Breast epithelium (tissue), 4 donors: Measurements from ENCODE around the gene DNMBP. TPM values are rescaled to one million over a fixed set of nuclear protein-coding genes. Genes with fewer than 3 reads are reported as not detected.
A peak's percentile ranks its signal among the peaks of the same experiment; 100 is the strongest.
"Not testable (repeated sequence)": the region's sequence is repeated elsewhere in the genome, so short reads cannot be mapped to it uniquely, and the experiment has no call there.

Experiments used
- DNase-seq, 2 donors: peaks; one replicate each; pipeline ENCODE4 v3.0.0-alpha.2; 2019; ENCODE audit warnings: low spot score in 2 of 2
- H3K27ac ChIP-seq, 2 donors: fragments of 200-600 bp; sonication (generic) in 1 of 2; one replicate each; pipeline ENCODE4 v1.5.1; 2016 to 2019; ENCODE audit warnings: mild to moderate bottlenecking in 1 of 2
- H3K27me3 ChIP-seq, 2 donors: fragments of 200-600 bp; sonication (generic) in 1 of 2; one replicate each; pipeline versions ENCODE4 v1.5.1 to v1.6.0; 2017 to 2019; ENCODE audit warnings: control low read depth in 1 of 2, mild to moderate bottlenecking in 1 of 2
- H3K36me3 ChIP-seq: fragments of 200-600 bp; one replicate; pipeline ENCODE4 v1.5.1; 2019
- H3K4me1 ChIP-seq, 2 donors: fragments of 200-600 bp; sonication (generic); one replicate each; pipeline ENCODE4 v1.5.1; 2016 to 2019; ENCODE audit warnings: control low read depth in 1 of 2
- H3K4me3 ChIP-seq, 3 donors: fragments of 200-600 bp; sonication (generic); 1 replicate in 2 of 3; 2 replicates in 1 of 3; pipeline ENCODE4 v1.5.1; 2016 to 2019; ENCODE audit warnings: mild to moderate bottlenecking in 3 of 3, moderate library complexity in 2 of 3
- H3K9me3 ChIP-seq, 2 donors: fragments of 200-600 bp; sonication (generic) in 1 of 2; one replicate each; pipeline ENCODE4 v1.5.1; 2016 to 2019; ENCODE audit warnings: control low read depth in 1 of 2
- POLR2A ChIP-seq: fragments of 450-650 bp; IDR thresholded peaks from one replicate; pipeline ENCODE4 v1.6.1; 2016; ENCODE audit warnings: antibody characterized with exemption, mild to moderate bottlenecking, moderate library complexity
- POLR2AphosphoS5 ChIP-seq, 3 donors: sonication (generic); formaldehyde crosslinking; IDR thresholded peaks; one replicate each; pipeline ENCODE4 v1.6.1; 2017; ENCODE audit warnings: antibody characterized with exemption in 3 of 3
- intact Hi-C: fragments of 100-400 bp; cut with DNase I; formaldehyde crosslinking; loops from one replicate; pipeline ENCODE4 v1.15.1; 2023; ENCODE audit warnings: low total_unique reads
- total RNA-seq, 3 donors: library from RNA; depleted of rRNA; stranded (reverse); fragments of >200 nt; gene quantifications; one replicate each; pipeline ENCODE4 v1.1.0, GENCODE V29; 2016
- TF ChIP-seq, protein P1 (sequence below), 3 donors: fragments of 450-650 bp; IDR thresholded peaks; one replicate each; pipeline ENCODE4 v1.5.1; 2016 to 2017; ENCODE audit warnings: antibody characterized with exemption in 3 of 3, mild to moderate bottlenecking in 3 of 3, moderate library complexity in 3 of 3

Gene DNMBP
- total RNA-seq, 3 donors from 2014 or later: 15.1 to 20.6 (median 15.5) TPM

DNA sequence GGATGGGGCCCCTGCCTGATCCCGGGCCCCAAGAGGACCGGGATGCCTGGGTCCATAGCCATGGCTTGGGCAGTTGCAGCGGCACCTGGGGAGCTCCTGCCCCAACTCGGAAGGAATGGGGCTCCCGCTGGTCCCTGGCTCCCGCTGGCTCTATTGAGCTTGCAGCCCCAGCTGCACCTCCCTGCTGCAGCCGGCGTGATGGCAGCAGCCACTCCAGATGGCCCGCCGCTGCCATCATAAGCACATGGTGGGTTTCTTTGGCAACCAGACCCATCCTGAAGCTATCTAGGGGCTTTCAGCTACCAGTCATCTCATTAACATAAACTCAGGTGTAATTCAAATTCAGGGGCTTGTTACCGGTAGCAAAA lies 11.1 kb upstream of the DNMBP start:
- TF ChIP-seq, protein P1, sequence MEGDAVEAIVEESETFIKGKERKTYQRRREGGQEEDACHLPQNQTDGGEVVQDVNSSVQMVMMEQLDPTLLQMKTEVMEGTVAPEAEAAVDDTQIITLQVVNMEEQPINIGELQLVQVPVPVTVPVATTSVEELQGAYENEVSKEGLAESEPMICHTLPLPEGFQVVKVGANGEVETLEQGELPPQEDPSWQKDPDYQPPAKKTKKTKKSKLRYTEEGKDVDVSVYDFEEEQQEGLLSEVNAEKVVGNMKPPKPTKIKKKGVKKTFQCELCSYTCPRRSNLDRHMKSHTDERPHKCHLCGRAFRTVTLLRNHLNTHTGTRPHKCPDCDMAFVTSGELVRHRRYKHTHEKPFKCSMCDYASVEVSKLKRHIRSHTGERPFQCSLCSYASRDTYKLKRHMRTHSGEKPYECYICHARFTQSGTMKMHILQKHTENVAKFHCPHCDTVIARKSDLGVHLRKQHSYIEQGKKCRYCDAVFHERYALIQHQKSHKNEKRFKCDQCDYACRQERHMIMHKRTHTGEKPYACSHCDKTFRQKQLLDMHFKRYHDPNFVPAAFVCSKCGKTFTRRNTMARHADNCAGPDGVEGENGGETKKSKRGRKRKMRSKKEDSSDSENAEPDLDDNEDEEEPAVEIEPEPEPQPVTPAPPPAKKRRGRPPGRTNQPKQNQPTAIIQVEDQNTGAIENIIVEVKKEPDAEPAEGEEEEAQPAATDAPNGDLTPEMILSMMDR (IDR thresholded peaks at IDR 0.05): no peak
- TF ChIP-seq POLR2A (no peak), POLR2AphosphoS5 (IDR thresholded peaks at IDR 0.05) (no peak)
- Histone ChIP-seq H3K27me3 (no peaks in the 10 kb centered on the region), H3K4me3 (no peak overlapping the region), H3K36me3 (no peaks in the 10 kb centered on the region), H3K27ac (no peak overlapping the region), H3K9me3 (no peaks in the 10 kb centered on the region), H3K4me1 (no peaks in the 10 kb centered on the region)
- intact Hi-C loops: no loop called here
- DNase-seq: no peak

DNA sequence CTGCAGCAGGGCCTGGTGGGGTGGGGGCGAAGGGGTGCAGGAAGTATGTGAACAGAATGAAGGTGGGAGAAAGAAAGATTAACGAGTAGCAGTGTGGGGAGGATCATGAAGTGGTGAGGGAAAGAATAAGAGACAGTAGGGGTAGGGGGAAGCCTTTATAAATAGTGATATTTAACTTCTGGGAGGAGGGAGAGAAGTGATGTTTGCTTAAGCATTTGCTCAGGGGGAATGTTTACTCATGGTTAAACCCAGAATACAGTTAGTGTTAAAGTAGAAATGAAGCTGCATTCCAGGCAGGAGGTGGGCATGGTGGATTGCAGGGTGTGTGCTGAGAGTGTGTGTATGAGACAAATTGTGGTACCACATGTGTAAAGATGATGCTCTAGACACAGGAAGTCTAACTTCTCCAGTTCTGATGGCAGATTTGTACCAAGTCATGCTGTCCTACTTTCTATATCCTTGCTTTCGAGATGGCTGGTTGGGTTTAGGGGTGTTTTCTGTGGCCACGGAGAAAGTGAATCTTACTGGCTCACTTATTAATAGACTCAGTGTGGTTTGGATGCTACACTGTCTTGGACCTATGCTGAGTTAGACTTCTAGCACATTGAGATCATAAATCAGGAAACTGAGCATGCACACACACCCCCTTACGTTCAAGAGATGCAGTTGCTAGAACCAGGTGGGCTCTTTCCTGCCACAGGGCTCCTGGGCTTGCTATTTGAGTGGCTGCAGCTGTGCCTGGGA lies 10.6 kb upstream of the DNMBP start:
- TF ChIP-seq POLR2AphosphoS5 (IDR thresholded peaks at IDR 0.05): no peak
- no peak for TF ChIP-seq POLR2A
- TF ChIP-seq, protein P1 (IDR thresholded peaks at IDR 0.05): no peak
- intact Hi-C loops: no loop called here
- H3K36me3 ChIP-seq: no peaks in the 10 kb centered on the region
- no peak for DNase-seq
- H3K4me3 ChIP-seq: no peak overlapping the region
- H3K27me3 ChIP-seq: no peaks in the 10 kb centered on the region
- H3K27ac ChIP-seq: no peak overlapping the region
- no peaks in the 10 kb centered on the region for H3K9me3 ChIP-seq
- H3K4me1 ChIP-seq: no peaks in the 10 kb centered on the region

DNA sequence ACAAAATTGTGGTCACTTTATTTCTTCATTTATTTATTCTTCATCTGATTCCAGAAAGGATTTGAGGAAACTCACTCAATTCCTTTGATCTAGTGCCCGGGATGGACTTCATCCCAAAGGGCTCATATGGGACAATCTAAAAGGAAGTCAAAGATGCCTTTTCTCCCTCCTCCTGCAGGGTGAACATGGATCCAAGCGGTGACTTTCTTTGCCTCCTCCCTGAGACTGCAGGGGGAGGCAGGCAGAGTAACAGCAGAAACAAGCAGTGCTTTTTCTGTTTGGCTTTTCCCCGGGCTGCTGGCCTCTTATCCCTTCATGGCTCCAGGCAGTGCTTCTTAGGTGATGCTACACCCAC lies 10.0 kb upstream of the DNMBP start:
- DNase-seq: no peak
- Histone ChIP-seq H3K4me1 (no peaks in the 10 kb centered on the region), H3K27ac (no peak overlapping the region), H3K9me3 (no peaks in the 10 kb centered on the region), H3K4me3 (no peak overlapping the region), H3K36me3 (no peaks in the 10 kb centered on the region), H3K27me3 (no peaks in the 10 kb centered on the region)
- intact Hi-C loops: no loop called here
- TF ChIP-seq, protein P1 (IDR thresholded peaks at IDR 0.05): peak in 1 of 3 donors; percentile 15
- TF ChIP-seq POLR2AphosphoS5 (IDR thresholded peaks at IDR 0.05) (no peak), POLR2A (no peak)

DNA sequence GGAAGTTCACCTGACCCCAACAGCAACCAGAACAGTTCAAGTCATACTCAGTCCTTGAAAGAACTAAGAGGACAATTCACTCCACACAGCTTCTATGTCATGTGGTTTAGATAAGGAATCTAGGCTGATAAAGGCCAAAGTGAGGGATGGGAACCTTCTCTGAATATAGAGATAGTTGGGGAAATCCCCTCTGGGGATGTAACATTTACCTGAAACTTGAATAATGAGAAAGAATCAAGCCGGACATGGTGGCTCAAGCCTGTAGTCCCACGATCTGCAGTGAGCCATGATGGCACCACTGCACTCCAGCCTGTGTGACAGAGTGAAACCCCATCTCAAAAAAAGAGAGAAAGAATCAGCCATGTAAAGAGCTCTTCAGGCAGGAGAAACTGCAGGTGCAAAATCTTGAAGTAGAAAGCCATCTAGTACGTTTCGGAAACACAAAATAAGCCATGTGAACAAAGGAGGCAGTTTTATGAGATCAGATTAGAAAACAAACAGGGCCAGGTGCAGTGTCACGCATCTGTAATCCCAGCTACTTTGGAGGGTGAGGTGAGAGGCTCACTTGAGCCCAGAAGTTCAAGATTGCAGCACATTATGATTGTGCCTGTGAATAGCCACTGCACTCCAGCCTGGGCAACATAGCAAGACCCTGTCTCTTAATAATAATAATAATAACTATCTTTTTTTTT lies 4.5 kb upstream of the DNMBP start:
- Histone ChIP-seq H3K27me3 (no peaks in the 10 kb centered on the region), H3K36me3 (no peaks in the 10 kb centered on the region), H3K4me3 (no peak overlapping the region), H3K9me3 (no peaks in the 10 kb centered on the region), H3K27ac (no peak overlapping the region), H3K4me1 (no peaks in the 10 kb centered on the region)
- intact Hi-C loops: no loop called here
- TF ChIP-seq, protein P1 (IDR thresholded peaks at IDR 0.05): no peak
- no peak for TF ChIP-seq POLR2A
- no peak for TF ChIP-seq POLR2AphosphoS5 (IDR thresholded peaks at IDR 0.05)
- DNase-seq: no peak

DNA sequence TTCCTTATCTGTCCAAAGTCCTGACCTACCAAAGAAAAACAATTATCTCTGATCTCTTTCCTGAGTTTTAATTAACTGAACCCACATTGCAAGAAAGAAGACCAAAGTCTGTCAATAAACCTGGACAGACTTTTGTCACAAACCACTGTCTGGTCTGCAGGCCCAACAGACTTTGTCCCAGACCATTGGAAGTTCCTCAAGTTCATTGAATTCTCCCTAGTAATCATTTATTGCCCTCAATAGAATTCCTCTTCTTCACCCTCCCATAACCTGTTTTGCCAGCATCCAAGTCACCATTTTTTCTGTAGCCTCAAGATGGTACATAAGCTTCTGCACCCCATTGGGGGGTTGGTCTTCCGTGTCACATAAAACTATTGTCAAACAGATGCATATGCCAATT lies 3.9 kb upstream of the DNMBP start:
- TF ChIP-seq POLR2AphosphoS5 (IDR thresholded peaks at IDR 0.05) (no peak), POLR2A (no peak)
- TF ChIP-seq, protein P1 (IDR thresholded peaks at IDR 0.05): no peak
- no peak overlapping the region for H3K4me3 ChIP-seq
- H3K27ac ChIP-seq: no peak overlapping the region
- H3K36me3 ChIP-seq: no peaks in the 10 kb centered on the region
- DNase-seq: no peak
- no peaks in the 10 kb centered on the region for H3K9me3 ChIP-seq
- H3K4me1 ChIP-seq: no peaks in the 10 kb centered on the region
- no peaks in the 10 kb centered on the region for H3K27me3 ChIP-seq
- intact Hi-C loops: no loop called here

DNA sequence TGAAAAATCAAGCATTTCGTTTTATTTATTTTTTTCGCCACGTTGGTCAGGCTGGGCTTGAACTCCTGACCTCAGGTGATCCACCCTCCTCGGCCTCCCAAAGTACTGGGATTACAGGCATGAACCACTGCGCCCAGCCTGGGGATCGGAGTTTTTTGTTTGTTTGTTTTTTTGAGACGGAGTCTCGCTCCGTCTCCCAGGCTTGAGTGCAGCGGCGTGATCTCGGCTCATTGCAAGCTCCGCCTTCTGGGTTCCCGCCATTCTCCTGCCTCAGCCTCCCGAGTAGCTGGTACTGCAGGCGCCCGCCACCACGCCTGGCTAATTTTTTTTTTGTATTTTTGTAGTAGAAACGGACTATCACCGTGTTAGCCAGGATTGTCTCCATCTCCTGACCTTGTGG lies 2.2 kb upstream of the DNMBP start:
- H3K27ac ChIP-seq, H3K27me3 ChIP-seq, H3K9me3 ChIP-seq, DNase-seq, H3K4me1 ChIP-seq, H3K36me3 ChIP-seq, H3K4me3 ChIP-seq, intact Hi-C loops: not testable (repeated sequence)
